Erythroblast (primary cell): ENCODE results near the gene NFS1.

ENCODE experiments used
- GATA1 ChIP-seq: IDR thresholded peaks from 2 replicates; pipeline ENCODE4 v1.6.1; 2011; ENCODE audit warnings: low read depth, mild to moderate bottlenecking, control low read depth, low read length, moderate library complexity
- POLR2A ChIP-seq: IDR thresholded peaks from 2 replicates; pipeline ENCODE4 v1.6.1; 2011; ENCODE audit warnings: mild to moderate bottlenecking, low read length

DNA sequence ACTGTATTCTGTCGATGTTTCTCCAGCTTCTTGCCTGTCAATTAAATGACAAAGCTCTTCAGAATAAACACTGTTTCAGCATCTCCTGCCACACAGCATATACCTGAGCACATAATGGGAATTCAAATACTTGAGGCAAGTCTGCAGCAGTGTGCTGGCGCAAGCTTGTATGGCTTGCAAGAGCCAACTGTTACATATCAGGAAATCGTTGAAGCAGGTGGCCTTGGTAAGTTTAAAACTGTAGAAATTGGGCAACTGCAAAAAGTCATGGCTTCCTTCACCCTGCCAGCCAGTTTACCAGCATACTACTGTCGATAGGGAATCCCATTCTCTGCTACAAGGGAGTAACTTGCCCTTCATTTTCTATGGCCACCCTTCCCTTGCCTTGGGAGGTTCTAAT lies 57.4 kb downstream of the NFS1 start:
- TF ChIP-seq POLR2A = no peak
- no peak for TF ChIP-seq GATA1
